Subcutaneous adipose tissue (tissue), 4 donors: ENCODE data around the gene COTL1. TPM values are rescaled to one million over a fixed set of nuclear protein-coding genes. Genes with fewer than 3 reads are reported as not detected.

Source experiments
- CTCF ChIP-seq: fragments of 450-650 bp; IDR thresholded peaks from one replicate; pipeline ENCODE4 v1.5.1; 2016; ENCODE audit warnings: low read depth, mild to moderate bottlenecking, control low read depth, antibody characterized with exemption, moderate library complexity
- total RNA-seq, 4 donors: library from RNA; depleted of rRNA; stranded (reverse); fragments of >200 nt; gene quantifications; one replicate each; pipeline ENCODE4 v1.1.0, GENCODE V29; 2016

The COTL1 gene
- total RNA-seq, 4 donors from 2014 or later: 27.5 to 114 (median 59.7) TPM

GRCh38 chr16:84597931-84598351 lies 19.9 kb downstream of the COTL1 start:
- TF ChIP-seq CTCF: no peak

GRCh38 chr16:84597528-84597896 lies 20.4 kb downstream of the COTL1 start:
- TF ChIP-seq CTCF: no peak

- TF ChIP-seq CTCF: no peak
Observed at GRCh38 chr16:84596801-84597527, 20.9 kb downstream of the COTL1 start.

GRCh38 chr16:84596161-84596560 lies 21.7 kb downstream of the COTL1 start:
- TF ChIP-seq CTCF: no peak

- no peak for TF ChIP-seq CTCF
Observed at GRCh38 chr16:84595052-84595481, 22.8 kb downstream of the COTL1 start.

- no peak for TF ChIP-seq CTCF
Observed at GRCh38 chr16:84594725-84595038, 23.2 kb downstream of the COTL1 start.

GRCh38 chr16:84593825-84594724 lies 23.8 kb downstream of the COTL1 start:
- no peak for TF ChIP-seq CTCF
